HG03108 (cell line): ENCODE results near the gene SEMA4G.

Experiments
- ATAC-seq: cut with Tn5 transposase; IDR thresholded peaks from one replicate; pipeline ENCODE4 v1.9.1; 2021; ENCODE audit warnings: moderate library complexity; ENCODE audit not compliant: unreplicated experiment

Gene SEMA4G

DNA sequence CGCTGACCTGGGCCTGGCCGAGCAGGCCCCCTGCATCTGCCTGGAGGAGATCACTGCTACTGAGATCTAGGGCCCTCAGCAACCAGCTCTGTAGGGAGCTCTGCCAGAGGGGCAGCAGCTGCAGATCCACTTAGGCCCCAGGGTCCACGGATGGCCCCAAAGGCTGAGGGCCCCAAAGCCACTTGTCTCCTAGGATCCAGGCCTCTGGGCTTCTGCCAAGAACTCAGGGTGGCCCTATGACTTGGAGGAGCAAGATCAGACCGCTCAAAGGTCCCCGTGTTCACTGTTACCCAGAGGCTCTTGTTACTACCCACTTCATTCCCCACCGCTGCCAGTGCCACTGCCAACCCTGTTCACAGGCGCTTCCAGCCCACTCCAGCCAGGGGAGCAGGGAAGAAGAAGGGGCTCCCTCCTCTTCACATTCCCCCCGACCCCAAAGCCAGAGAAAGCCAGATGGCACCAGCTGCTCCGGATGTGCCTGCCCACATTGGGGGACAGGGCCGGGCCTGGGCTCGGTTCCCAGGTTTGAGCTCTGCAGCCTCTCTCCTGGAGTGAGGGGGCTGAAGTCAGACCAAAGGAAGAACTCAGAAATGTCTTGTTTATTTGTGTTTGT lies 37.9 kb downstream of the SEMA4G start:
- no peak for ATAC-seq

GRCh38 chr10:101007915-101008822 lies 38.9 kb downstream of the SEMA4G start:
- no peak for ATAC-seq

GRCh38 chr10:101008823-101009423 lies 39.6 kb downstream of the SEMA4G start:
- no peak for ATAC-seq

DNA sequence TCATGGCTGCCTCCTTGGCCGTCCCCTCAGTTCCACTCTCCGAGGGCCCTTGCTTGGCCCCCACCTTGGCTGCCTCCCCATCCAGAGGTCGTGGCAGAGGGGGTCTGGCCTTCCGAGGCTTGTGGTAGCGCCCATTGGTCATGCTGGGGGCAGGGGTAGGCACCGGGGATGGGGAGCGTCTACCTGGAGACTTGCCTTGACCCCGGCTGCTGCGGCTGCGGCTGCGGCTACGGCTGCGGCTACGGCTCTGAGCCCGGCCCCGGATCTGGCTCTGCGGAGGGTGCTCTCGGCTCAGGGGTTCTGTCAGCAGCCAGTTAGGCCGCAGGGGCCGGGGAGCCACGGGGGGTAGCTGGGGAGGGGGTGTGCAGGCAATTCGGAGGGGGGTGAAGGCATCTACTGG lies 41.0 kb downstream of the SEMA4G start:
- ATAC-seq = no peak

GRCh38 chr10:101011517-101012423 lies 42.5 kb downstream of the SEMA4G start:
- ATAC-seq = no peak

- ATAC-seq = peak; percentile 84
Measured at GRCh38 chr10:101012525-101013364, 43.4 kb downstream of the SEMA4G start.

- no peak for ATAC-seq
Measured at GRCh38 chr10:101013365-101013825, 44.1 kb downstream of the SEMA4G start.

DNA sequence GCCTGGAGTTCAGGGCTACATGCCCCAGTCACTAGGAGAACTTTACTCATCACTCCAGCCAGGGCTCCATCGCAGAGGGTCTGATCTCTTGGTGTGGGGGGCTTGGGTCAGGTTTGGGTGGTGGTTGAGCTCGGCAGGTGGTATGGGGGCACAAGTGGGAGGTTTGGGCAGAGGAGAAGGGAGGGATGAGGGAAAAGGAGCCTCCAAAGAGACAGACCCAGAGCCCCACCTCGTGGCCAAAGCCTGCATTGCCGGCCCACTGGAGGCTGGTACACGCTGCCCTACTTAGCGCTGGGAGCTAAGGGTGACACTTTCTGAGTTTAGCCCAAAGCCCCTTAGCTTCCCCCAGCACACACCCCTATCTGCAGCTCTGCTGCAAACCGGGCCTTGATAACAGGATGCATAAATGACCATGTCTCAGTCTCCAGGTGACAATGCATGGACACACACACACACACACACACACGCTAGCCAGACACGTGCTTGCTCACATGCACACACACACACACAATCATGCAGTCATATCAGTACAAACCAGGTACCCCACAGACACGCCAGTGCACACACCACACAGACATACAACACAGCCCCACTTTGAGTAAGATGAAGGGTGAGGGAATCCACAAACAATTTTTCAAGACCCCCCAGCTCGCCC lies 45.1 kb downstream of the SEMA4G start:
- no peak for ATAC-seq

DNA sequence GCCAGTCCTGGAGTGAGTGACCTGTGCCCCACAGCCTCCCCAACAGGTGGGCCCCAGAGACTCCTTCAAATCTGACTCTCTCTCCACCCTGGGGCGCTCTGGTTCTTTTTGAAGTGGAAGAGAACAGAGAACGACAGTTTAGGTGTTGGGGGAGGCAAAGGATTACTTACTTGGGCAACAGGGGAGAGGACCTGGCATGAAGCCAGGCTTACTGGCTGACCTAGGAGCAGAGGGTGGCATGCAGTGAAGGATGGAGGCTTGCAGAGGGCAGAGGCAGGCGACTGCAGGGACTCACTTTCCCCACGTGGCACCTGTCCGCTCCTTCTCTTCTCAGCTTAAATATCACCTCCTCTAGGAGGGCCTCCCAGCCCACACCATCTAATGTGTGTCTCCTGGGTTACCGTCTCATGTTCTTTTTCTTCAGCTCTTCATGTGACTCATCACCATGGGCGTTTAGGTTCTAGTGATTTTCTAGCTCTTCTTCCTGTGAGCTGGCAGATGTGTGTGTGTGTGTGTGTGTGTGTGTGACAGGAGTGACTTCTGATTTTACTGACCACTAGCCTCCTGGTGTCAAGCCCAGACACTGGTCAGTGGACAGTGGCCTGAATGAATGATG lies 45.8 kb downstream of the SEMA4G start:
- no peak for ATAC-seq

DNA sequence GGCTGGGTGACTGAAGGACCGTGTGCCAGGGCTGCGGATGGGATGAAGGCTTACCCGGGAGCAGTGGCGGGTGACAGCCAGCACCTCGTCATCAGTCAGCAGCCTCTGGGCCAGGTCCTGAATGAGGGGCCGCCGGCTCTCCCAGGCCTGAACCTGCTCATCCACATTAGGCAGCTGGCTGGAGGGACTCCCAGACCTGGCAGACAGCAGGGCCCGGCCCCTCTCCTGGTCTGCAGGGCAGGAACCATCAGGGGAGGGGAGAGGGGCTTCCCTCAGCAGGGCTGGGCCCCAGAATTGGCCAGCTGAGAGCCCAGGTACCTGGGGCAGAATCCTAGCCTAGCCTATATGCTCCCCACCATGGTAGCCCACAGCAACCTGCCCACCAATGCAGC lies 46.3 kb downstream of the SEMA4G start:
- ATAC-seq = no peak

GRCh38 chr10:101016814-101017213 lies 47.5 kb downstream of the SEMA4G start:
- ATAC-seq = no peak

DNA sequence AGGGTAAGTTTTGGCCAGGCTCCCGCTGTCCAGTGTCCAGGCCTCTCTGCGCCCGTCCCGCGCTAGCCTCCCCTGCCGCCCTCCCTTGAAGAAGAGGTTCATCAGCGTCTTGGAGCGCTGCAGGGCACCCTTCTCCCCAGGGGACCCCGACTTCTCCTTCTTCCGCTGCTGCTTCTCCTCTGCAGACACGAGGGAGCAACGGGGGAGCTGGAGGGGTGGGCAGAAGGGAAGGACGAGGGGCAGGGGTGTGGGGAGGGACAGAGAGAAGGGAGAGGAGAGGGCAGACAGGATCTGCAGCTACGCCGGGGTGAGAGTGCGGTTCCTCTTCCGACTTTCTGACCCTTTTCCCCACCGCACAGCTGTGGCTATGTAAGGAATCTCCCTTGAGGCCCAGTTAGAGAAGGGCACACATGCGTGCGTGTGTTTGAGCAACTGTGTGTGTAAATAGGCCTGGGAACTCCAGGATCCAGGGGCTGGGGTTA lies 48.9 kb downstream of the SEMA4G start:
- no peak for ATAC-seq

GRCh38 chr10:101018600-101019439 lies 49.5 kb downstream of the SEMA4G start:
- no peak for ATAC-seq
